Measurements from ENCODE around the gene TADA3.

TADA3 gene

GRCh38 chr3:9834520-9835380 lies 42.5 kb upstream of the TADA3 start:
- Histone ChIP-seq H3K36me3 (ENCODE audit: low read depth) (peaks cover 1% of the 10 kb centered on the region), H3K9me3 (ENCODE audit: severe bottlenecking) (no peaks in the 10 kb centered on the region), H3K4me1 (ENCODE audit: insufficient read depth, poor library complexity, severe bottlenecking) (no peaks in the 10 kb centered on the region), H3K27me3 (ENCODE audit: insufficient read depth, poor library complexity, severe bottlenecking) (no peaks in the 10 kb centered on the region), H3K27ac (ENCODE audit: poor library complexity, severe bottlenecking) (no peak overlapping the region), H3K4me3 (ENCODE audit: severe bottlenecking) (no peak overlapping the region)
- no peak for TF ChIP-seq CTCF (IDR thresholded peaks at IDR 0.05; ENCODE audit: poor library complexity, severe bottlenecking)
- no peak for ATAC-seq (ENCODE audit: low read depth)
- no peak for DNase-seq (ENCODE audit: low spot score)

- Histone ChIP-seq H3K4me3 (ENCODE audit: severe bottlenecking) (no peak overlapping the region), H3K27ac (ENCODE audit: poor library complexity, severe bottlenecking) (no peak overlapping the region)
Observed at GRCh38 chr3:9833078-9833477, 40.8 kb upstream of the TADA3 start.

GRCh38 chr3:9831253-9831652 lies 39.0 kb upstream of the TADA3 start:
- TF ChIP-seq CTCF (IDR thresholded peaks at IDR 0.05; ENCODE audit: poor library complexity, severe bottlenecking): no peak
- Histone ChIP-seq H3K27me3 (ENCODE audit: insufficient read depth, poor library complexity, severe bottlenecking) (no peaks in the 10 kb centered on the region), H3K4me1 (ENCODE audit: insufficient read depth, poor library complexity, severe bottlenecking) (no peaks in the 10 kb centered on the region), H3K9me3 (ENCODE audit: severe bottlenecking) (no peaks in the 10 kb centered on the region), H3K36me3 (ENCODE audit: low read depth) (peaks cover 5% of the 10 kb centered on the region), H3K4me3 (ENCODE audit: severe bottlenecking) (no peak overlapping the region), H3K27ac (ENCODE audit: poor library complexity, severe bottlenecking) (no peak overlapping the region)
- DNase-seq (ENCODE audit: low spot score) (no peak), ATAC-seq (ENCODE audit: low read depth) (no peak)

More at GRCh38 chr3:9833078-9833477, 40.8 kb upstream of the TADA3 start:
- TF ChIP-seq CTCF (IDR thresholded peaks at IDR 0.05; ENCODE audit: poor library complexity, severe bottlenecking): no peak
- no peaks in the 10 kb centered on the region for H3K9me3 ChIP-seq (ENCODE audit: severe bottlenecking)
- no peak for ATAC-seq (ENCODE audit: low read depth)
- no peaks in the 10 kb centered on the region for H3K27me3 ChIP-seq (ENCODE audit: insufficient read depth, poor library complexity, severe bottlenecking)
- DNase-seq (ENCODE audit: low spot score): no peak
- no peaks in the 10 kb centered on the region for H3K4me1 ChIP-seq (ENCODE audit: insufficient read depth, poor library complexity, severe bottlenecking)
- H3K36me3 ChIP-seq (ENCODE audit: low read depth): peaks cover 5% of the 10 kb centered on the region

GRCh38 chr3:9828801-9829755 lies 36.8 kb upstream of the TADA3 start:
- Histone ChIP-seq H3K4me1 (ENCODE audit: insufficient read depth, poor library complexity, severe bottlenecking) (no peaks in the 10 kb centered on the region), H3K4me3 (ENCODE audit: severe bottlenecking) (no peak overlapping the region), H3K27ac (ENCODE audit: poor library complexity, severe bottlenecking) (no peak overlapping the region), H3K36me3 (ENCODE audit: low read depth) (peaks cover 5% of the 10 kb centered on the region), H3K9me3 (ENCODE audit: severe bottlenecking) (no peaks in the 10 kb centered on the region), H3K27me3 (ENCODE audit: insufficient read depth, poor library complexity, severe bottlenecking) (no peaks in the 10 kb centered on the region)
- no peak; the same call in 2 of the 3 replicates for ATAC-seq (ENCODE audit: low read depth)
- TF ChIP-seq CTCF (IDR thresholded peaks at IDR 0.05; ENCODE audit: poor library complexity, severe bottlenecking): no peak
- DNase-seq (ENCODE audit: low spot score): no peak

Measured in RWPE2 (cell line).